Omental fat pad (tissue), 4 donors: ENCODE results near the gene RPS15. TPM values are rescaled to one million over a fixed set of nuclear protein-coding genes. Genes with fewer than 3 reads are reported as not detected.

Experiments used
- ATAC-seq: fragments of 150-250 bp; one replicate; pipeline ENCODE4 v1.9.1; 2016; ENCODE audit warnings: mild to moderate bottlenecking, moderate library complexity; ENCODE audit not compliant: low FRiP score
- DNase-seq: peaks from one replicate; pipeline ENCODE4 v3.0.0-alpha.2; 2019; ENCODE audit warnings: low spot score
- total RNA-seq, 4 donors: library from RNA; depleted of rRNA; stranded (reverse); fragments of >200 nt; gene quantifications; one replicate each; pipeline ENCODE4 v1.1.0, GENCODE V29; 2016
- TF ChIP-seq, protein P1 (sequence below), 3 donors: fragments of 450-650 bp; IDR thresholded peaks; one replicate each; pipeline ENCODE4 v1.5.1; 2016 to 2017; ENCODE audit warnings: antibody characterized with exemption in 3 of 3, mild to moderate bottlenecking in 3 of 3, moderate library complexity in 2 of 3

RPS15 gene
- total RNA-seq, 4 donors from 2014 or later, result 2,522 to 3,708 (median 2,994) TPM

DNA sequence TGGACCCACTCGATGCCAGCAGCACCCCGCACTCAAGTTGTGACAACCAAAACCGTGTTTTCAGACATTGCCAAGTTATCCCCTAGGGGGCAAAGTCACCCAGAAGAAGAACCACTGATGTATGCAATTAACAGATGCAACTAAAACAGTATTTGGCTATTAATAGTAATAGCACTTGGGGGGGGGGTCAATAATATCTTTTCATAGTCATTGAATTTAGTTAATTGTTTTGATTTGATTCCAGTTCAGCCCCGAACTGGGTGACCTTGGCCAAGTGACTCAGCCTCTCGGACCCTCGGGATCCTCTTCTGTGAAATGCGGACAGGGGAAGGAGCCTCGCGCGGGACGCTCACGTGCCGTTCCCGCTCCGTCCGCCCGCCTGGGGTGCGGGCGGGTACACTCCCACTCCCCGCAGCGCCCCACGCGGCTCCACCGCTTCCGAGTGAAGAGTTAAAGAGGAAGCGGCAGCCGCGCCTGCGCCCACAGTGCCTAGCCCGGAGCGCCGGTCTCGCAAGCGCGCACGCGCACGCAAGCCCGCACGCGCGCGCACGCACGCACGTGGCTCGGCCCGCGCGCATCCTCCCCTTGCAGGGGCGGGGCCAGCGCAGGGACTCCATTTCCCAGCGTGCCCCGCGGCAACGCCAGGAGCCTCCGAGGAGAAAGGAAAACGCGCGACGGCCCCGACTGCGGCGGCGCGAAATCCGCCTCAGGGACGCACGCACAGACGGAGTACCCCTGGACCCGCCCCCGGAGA, 31.2 kb upstream of the RPS15 start:
- DNase-seq (peak; percentile 95), ATAC-seq (peak; percentile 93)
- TF ChIP-seq, protein P1, sequence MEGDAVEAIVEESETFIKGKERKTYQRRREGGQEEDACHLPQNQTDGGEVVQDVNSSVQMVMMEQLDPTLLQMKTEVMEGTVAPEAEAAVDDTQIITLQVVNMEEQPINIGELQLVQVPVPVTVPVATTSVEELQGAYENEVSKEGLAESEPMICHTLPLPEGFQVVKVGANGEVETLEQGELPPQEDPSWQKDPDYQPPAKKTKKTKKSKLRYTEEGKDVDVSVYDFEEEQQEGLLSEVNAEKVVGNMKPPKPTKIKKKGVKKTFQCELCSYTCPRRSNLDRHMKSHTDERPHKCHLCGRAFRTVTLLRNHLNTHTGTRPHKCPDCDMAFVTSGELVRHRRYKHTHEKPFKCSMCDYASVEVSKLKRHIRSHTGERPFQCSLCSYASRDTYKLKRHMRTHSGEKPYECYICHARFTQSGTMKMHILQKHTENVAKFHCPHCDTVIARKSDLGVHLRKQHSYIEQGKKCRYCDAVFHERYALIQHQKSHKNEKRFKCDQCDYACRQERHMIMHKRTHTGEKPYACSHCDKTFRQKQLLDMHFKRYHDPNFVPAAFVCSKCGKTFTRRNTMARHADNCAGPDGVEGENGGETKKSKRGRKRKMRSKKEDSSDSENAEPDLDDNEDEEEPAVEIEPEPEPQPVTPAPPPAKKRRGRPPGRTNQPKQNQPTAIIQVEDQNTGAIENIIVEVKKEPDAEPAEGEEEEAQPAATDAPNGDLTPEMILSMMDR (IDR thresholded peaks at IDR 0.05), result no peak

DNA sequence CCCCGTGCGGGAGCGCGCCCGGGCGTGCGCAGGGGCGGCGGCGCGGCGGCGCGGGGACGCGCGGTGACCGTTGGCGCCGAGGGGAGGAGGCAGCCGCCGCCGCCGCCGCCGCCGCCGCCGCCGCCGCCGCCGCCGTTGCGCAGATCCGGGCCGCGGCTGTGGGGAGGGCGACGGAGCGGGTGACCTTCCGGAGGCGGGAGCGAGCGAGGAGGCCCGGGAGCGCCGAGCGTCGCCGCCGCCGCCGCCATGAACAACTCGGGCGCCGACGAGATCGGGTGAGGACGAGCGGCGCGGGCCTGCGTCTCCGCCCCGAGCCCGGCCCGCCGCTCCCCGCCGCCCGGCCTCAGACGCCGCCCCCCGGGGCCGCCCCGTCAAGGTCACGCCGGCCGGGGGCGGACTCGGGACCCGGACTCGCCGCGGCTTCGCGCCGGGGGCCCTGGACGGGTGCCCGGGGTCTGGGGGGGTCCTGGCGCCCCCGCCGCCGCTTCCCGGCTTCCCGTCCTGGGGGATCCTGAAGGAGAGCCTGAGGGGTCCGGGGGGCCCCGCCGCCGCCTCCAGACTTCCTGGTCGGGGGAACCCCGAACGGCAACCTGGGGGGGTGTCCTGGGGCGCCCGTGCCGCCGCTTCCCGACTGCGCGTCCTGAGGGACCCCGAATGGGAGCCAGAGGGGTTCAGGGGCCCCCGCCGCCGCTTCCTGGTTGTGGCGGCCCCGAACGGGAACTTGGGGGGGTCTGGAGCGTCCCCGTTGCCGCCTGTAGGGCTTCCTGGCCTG, 30.5 kb upstream of the RPS15 start, which contains the start of gene DAZAP1:
Gene DAZAP1 (plus strand): TSS at position 59 of the 772 bp plus-strand sequence. CDS start 188 bp downstream, at position 247.
- ATAC-seq (peak; percentile 15), DNase-seq (no peak)
- TF ChIP-seq, protein P1 (IDR thresholded peaks at IDR 0.05), result no peak

DNA sequence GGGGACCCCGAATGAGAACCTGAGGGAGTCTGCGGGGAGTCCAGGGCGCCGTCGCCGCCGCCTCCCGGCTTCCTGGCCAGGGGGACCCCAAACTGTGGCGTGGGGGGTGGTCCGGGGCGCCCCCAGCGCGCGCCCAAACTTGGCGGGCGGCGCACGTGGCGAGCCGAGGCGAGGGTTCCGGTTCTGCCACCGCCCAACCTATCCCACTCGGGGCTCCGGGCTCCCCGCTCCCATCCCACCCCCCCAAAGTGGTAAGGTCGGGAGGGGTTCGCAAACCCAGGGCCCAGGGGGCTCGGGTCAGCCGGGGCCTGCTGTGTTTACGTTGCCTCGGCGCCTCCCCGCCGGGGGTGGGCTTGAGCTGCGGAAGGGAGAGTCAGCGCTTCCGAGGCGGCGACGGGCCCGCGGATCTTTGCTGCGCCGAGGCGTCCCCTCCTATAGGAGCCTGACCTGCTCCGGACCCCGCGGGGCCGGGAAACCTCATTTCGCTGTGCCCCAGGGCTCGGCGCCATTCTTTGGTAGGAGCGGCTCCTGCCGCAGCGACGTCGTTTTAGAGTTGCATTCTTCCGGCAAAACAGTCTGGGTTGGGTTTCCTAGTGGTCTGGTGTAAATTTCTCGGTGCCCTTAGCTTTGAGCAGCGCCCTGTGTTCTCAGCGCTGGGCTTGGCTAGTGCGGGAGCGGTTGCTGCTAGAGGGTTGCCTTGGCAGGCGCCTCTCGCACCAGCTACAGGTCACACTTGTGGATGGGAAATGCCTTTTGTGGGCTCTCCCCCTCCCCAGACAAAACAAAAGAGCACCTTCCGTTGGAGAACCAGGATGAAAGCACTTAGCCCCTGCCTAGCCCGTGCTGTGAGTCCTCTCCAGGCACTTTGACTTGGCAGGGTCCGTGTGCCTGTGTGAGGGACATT, 29.6 kb upstream of the RPS15 start:
- DNase-seq (no peak), ATAC-seq (no peak)
- TF ChIP-seq, protein P1 (IDR thresholded peaks at IDR 0.05), result no peak

DNA sequence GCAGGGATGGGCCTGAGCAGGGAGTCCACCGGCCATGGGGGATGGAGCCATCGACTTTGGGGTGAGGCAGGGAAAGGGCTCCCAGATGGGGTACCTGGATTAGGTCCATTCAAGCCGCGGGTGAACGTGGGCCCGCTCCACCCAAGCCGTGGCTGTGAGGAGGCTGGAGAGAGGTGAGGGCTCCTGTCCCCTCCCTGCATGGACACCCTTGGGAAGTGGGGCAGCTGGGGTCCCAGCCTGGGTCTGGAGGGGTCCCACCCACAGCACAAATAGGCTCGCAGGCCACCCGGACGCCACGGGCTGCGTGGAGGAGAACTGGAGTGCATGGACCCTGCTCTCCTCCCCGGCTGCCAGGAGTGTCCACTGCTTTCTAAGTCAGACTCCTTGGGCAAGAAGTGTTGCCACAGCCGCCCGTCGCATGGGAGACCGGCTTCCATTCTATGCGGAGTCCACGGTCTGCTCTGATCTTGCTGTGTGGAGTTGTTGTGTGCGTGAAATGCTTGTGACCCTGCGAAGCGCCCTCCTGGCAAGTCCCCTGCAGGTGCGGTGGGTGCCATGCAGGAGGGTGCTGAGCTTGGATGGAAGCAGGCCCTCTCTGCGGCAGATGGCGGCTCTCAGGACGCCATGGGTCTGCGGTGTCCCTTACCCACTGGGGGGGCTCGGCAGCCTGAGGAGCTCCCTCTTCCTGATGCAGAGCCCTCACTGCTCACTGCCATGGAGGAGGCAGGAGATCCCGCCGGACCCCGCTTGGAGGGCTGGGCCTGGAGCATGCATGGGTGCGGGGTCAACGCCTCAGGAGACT, 28.8 kb upstream of the RPS15 start:
- DNase-seq (no peak), ATAC-seq (no peak)
- TF ChIP-seq, protein P1 (IDR thresholded peaks at IDR 0.05), result no peak

DNA sequence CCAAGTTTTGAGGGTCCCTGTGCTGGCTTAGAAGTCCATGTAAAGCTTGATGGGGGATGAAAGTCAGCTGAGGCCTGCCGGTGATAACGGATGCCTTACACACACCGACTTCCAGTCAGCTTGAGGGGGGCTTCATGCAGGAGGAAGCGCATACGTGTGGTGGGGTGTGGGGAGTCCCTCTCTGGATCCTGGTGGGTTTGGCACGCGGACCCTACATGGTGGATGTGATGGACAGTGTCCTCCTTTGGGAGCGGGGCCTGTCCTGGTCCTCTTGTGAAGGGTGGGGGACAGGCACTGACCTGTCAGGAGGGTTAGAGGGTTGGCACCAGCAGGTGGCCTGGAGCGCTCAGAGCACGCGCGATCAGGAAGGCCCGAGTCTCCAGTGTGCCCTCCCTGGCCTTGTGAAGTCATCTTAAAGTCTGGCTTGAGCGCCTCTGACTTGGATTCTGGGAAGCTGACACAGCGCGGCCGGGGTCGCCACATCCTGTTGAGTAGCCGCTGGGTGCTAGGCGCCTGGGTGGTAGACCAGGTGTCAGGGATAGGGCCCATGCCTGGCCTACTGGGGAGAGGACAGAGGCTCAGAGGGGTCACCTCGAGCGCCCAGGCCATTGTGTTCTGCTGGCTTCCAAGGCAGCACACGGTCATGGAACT, 27.9 kb upstream of the RPS15 start:
- ATAC-seq (no peak), DNase-seq (no peak)
- TF ChIP-seq, protein P1 (IDR thresholded peaks at IDR 0.05), result no peak
